Measurements from ENCODE around the gene CABLES2.

CABLES2 gene

GRCh38 chr20:62351469-62352401 lies 55.4 kb downstream of the CABLES2 start:
- Histone ChIP-seq H3K4me3 (IDR thresholded peaks at IDR 0.05; ENCODE audit: insufficient read depth, low read depth, low read length) (no peak overlapping the region), H3K4me1 (ENCODE audit: low read depth, poor library complexity, severe bottlenecking) (no peaks in the 10 kb centered on the region), H3K9ac (no peak overlapping the region), H3K27me3 (ENCODE audit: insufficient read depth, low read depth) (no peaks in the 10 kb centered on the region), H3K36me3 (ENCODE audit: insufficient read depth) (no peaks in the 10 kb centered on the region), H3K27ac (no peak overlapping the region), H3K4me2 (no peak overlapping the region), H2AFZ (ENCODE audit: low read depth) (no peak overlapping the region), H4K20me1 (ENCODE audit: insufficient read depth) (no peaks in the 10 kb centered on the region), H3K79me2 (ENCODE audit: insufficient read depth, low read depth) (no peaks in the 10 kb centered on the region)
- no peak for TF ChIP-seq CTCF (conservative IDR thresholded peaks at IDR 0.05; ENCODE audit: low read depth, low read length)

GRCh38 chr20:62350629-62351422 lies 56.3 kb downstream of the CABLES2 start:
- Histone ChIP-seq H3K4me1 (ENCODE audit: low read depth, poor library complexity, severe bottlenecking) (no peaks in the 10 kb centered on the region), H4K20me1 (ENCODE audit: insufficient read depth) (no peaks in the 10 kb centered on the region), H3K27me3 (ENCODE audit: insufficient read depth, low read depth) (no peaks in the 10 kb centered on the region), H3K9ac (no peak overlapping the region), H3K79me2 (ENCODE audit: insufficient read depth, low read depth) (no peaks in the 10 kb centered on the region), H3K4me2 (no peak overlapping the region), H2AFZ (ENCODE audit: low read depth) (no peak overlapping the region), H3K27ac (no peak overlapping the region), H3K4me3 (IDR thresholded peaks at IDR 0.05; ENCODE audit: insufficient read depth, low read depth, low read length) (no peak overlapping the region), H3K36me3 (ENCODE audit: insufficient read depth) (no peaks in the 10 kb centered on the region)
- no peak for TF ChIP-seq CTCF (conservative IDR thresholded peaks at IDR 0.05; ENCODE audit: low read depth, low read length)

GRCh38 chr20:62350098-62350628 lies 56.9 kb downstream of the CABLES2 start:
- Histone ChIP-seq H3K4me1 (ENCODE audit: low read depth, poor library complexity, severe bottlenecking) (no peaks in the 10 kb centered on the region), H3K27ac (no peak overlapping the region), H3K79me2 (ENCODE audit: insufficient read depth, low read depth) (no peaks in the 10 kb centered on the region), H2AFZ (ENCODE audit: low read depth) (no peak overlapping the region), H3K27me3 (ENCODE audit: insufficient read depth, low read depth) (no peaks in the 10 kb centered on the region), H4K20me1 (ENCODE audit: insufficient read depth) (no peaks in the 10 kb centered on the region), H3K9ac (no peak overlapping the region), H3K4me3 (IDR thresholded peaks at IDR 0.05; ENCODE audit: insufficient read depth, low read depth, low read length) (no peak overlapping the region), H3K4me2 (no peak overlapping the region), H3K36me3 (ENCODE audit: insufficient read depth) (no peaks in the 10 kb centered on the region)
- TF ChIP-seq CTCF (conservative IDR thresholded peaks at IDR 0.05; ENCODE audit: low read depth, low read length) = no peak

GRCh38 chr20:62349556-62350097 lies 57.5 kb downstream of the CABLES2 start:
- Histone ChIP-seq H3K4me1 (ENCODE audit: low read depth, poor library complexity, severe bottlenecking) (no peaks in the 10 kb centered on the region), H3K36me3 (ENCODE audit: insufficient read depth) (no peaks in the 10 kb centered on the region), H3K9ac (no peak overlapping the region), H4K20me1 (ENCODE audit: insufficient read depth) (no peaks in the 10 kb centered on the region), H3K27ac (no peak overlapping the region), H2AFZ (ENCODE audit: low read depth) (no peak overlapping the region), H3K4me2 (no peak overlapping the region), H3K4me3 (IDR thresholded peaks at IDR 0.05; ENCODE audit: insufficient read depth, low read depth, low read length) (no peak overlapping the region), H3K27me3 (ENCODE audit: insufficient read depth, low read depth) (no peaks in the 10 kb centered on the region), H3K79me2 (ENCODE audit: insufficient read depth, low read depth) (no peaks in the 10 kb centered on the region)
- no peak for TF ChIP-seq CTCF (conservative IDR thresholded peaks at IDR 0.05; ENCODE audit: low read depth, low read length)

Data from KMS-11 (cell line).